Measurements from ENCODE around the gene MAPK9. TPM values are rescaled to one million over a fixed set of nuclear protein-coding genes. Genes with fewer than 3 reads are reported as not detected.
A peak's percentile ranks its signal among the peaks of the same experiment; 100 is the strongest.

The MAPK9 gene
- total RNA-seq: 16.3 TPM

GRCh38 chr5:180291943-180292831 lies at the start of gene MAPK9:
TSS of gene MAPK9 (minus strand) at chr5:180292083. CDS start at chr5:180280561, 11,522 bp downstream.
- peak; percentile 79 for ATAC-seq

DNA sequence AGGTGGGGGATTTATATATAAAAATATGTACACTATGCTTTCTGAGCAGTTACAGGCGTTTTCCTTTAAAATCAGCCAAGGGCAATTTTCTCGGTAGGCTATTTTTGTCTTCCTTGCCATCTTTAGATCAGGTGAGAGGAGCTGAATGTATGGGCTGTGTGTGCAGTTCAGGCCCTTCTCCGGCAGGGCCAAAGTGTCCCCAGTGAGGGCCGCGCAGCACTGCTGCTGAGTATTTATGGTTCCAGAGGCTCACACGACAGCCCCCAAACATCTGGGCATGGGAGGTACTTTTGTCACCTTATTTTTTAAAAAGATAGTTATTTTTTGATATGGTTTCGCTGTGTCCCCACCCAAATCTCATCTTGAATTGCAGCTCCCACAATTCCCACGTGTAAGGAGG lies 49.7 kb upstream of the MAPK9 start:
- no peak for ATAC-seq

- ATAC-seq: no peak
Observed at GRCh38 chr5:180340856-180341255, 49.0 kb upstream of the MAPK9 start.

GRCh38 chr5:180339583-180340183 lies 47.8 kb upstream of the MAPK9 start:
- ATAC-seq: no peak

DNA sequence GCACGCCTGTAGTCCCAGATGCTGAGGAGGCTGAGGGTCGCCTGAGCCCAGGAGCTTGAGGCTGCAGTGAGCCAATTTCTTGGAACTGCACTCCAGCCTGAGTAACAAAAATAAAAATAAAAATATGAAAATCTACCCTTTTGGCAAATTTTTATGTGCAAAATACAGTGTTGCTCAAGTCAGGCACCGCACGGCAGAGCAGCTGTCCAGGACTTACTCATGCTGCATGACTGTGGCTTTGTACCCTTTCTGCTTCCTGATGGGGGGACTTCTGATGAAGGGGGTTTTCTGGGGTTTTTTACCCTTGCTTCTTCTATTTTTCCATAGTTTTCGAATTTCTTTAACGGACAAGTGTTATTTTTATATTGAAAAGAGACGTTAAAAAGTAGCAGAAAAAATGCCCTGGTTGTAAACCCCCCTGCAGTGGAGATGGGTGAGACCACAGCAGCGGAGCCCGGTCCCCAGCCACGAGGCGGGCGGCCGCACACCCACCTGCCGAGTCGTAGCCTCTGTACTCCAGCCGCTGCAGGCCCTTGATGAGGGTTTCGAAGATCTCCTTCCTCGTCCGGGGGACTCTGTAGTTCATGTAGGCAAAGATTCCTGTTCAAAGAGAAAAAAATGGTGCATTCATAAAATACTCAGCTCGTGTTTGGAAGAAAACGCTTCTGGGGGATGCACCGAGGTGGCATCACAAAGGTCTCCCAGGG lies 46.3 kb upstream of the MAPK9 start:
- ATAC-seq: no peak

- no peak for ATAC-seq
Observed at GRCh38 chr5:180336234-180337020, 44.5 kb upstream of the MAPK9 start.

GRCh38 chr5:180335614-180336233 lies 43.8 kb upstream of the MAPK9 start:
- no peak for ATAC-seq

- ATAC-seq: no peak
Observed at GRCh38 chr5:180334751-180335613, 43.1 kb upstream of the MAPK9 start.

DNA sequence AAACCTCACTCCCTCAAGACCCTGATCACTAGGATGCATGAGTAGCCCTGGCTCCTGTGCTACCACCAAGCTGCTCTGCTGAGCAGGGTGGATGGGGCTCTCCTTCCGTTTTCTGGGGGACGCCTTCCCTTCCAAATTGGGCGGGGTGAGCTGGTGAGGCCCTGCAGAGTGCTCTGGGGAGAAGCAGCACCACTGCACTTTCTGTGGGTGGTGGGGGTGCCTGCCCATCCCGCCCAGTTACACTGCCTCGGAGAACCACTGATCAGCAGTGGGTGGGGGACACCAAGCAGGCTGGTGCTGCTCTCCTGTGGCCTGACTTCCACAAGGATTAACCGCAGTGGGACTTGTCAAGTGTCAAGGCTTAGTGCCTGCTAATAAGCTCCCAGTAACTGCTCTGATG lies 42.3 kb upstream of the MAPK9 start:
- ATAC-seq: no peak

DNA sequence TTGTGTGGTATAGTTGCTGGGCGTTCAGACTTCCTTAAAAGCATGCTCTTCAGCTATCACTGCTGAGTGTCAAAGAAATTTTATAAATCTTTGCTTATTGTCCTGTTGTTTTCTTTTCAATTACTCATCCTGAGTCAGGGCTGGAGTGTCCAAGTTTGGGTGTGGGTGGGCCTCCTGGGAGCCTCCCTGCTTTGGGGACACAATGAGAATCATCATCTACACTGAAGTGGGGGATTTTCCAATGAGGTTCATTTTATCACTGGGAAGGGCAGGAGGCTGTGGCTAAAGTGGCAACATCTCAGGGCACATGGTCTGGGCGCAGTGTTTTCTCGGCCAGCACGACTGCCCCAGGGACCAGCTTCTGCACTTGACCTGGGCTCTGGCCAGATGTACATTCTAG lies 41.8 kb upstream of the MAPK9 start:
- peak; percentile 67 for ATAC-seq

DNA sequence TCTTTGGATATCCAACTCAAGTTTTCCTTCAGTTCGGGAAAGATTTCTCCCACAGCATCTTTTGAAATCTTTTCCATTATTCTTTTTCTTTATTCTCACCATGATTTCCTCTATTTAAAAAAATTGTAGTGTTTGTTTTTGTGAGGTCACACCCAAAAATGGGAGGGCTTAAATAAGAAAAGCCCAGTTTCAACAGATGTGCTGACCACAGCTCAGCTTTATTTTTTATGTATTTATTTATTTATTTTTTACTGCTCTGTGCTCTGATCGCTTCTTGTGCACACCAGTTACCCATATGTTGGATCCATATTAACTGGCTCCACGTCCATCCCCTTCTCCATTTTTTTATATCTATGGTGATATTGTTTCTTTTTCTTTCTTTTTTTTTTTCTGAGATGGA lies 41.0 kb upstream of the MAPK9 start:
- no peak for ATAC-seq

GRCh38 chr5:180332051-180332517 lies 40.2 kb upstream of the MAPK9 start:
- ATAC-seq: no peak

DNA sequence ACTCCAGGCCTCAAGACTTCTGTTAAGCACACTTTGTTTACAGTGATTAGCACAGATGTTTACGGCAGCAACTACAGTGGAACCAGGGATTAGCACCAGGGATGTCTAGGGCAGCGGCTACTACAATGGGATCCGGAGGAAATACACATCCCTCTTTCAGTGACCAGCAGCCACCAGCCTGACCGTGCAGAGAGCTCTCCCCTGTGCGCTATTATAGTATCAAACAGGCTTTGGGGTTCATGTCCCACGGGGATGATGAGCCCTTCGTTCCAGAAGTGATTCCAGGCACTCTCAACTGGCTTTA lies 39.7 kb upstream of the MAPK9 start:
- ATAC-seq: no peak

GRCh38 chr5:180330810-180331646 lies 39.1 kb upstream of the MAPK9 start:
- ATAC-seq: peak; percentile 77

DNA sequence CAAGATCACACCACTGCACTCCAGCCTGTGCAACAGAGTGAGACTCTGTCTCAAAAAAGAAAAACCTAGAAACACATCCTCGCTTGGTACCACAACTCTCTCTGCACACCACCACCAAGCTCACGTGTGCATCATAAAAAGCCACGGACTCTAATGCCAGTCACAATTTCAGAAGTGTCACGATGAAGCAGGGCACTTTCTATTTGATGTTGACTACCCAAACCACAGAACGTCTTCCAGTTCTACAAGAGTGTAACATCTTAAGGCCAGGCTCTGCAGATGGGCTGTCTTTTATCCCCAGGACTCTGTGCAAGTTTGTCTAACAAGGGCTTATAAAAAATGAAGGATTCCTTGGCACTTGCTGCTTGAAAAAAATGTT lies 38.4 kb upstream of the MAPK9 start:
- no peak for ATAC-seq

GRCh38 chr5:180329606-180330269 lies 37.9 kb upstream of the MAPK9 start:
- ATAC-seq: no peak

DNA sequence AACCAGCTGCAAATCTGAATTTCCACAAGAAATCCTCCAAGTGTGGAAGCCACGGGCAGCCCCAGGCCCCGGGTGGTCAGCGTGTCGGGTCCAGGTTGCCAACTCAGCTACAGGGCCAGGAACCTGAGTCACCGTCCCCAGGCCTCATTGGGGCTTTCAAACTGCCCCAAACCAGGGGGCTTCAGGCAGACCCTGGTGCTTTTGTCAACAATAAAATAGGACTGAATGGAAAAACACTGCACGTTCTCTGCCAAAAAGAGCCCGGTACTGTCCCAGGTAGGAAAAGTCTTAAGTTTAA lies 37.2 kb upstream of the MAPK9 start:
- ATAC-seq: no peak

DNA sequence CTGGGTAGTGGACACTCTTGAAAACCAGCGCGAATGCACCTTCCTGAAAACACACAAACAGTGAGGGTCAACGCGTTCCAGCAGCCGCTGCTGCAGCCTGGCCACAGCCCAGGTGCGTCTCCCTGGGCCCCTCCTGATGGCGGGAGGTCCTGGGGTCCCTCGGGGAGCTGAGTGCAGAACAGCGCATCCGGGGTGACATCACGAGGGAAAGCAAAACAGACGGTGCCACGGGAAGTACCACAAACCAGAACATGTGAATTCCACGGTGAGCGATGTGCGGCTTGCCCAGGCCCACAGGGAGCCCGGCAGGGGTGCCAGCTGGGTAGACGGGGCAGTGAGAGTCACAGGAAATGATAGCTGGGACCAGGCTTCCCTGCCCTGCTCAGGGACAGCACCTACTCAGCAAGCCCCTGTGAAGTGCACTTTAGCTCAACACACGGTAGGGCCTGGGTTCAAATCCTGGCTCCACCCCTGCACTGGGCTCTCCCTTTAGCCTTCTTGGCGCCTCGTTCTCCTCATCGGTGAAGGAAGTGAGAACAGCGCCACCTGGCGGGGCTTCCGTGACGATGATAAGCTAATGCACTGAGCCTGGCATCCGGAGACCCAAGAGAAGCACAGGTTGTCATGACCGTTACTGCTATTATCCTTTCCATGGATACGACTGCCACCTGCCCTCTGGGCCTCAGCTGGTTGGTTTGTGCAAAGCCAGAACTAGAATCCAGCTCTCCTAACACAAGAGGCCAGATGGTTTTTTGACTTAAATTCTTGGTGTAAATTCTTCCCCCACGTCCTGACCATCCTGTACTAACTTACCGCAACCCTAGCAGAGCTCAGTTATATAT lies 36.6 kb upstream of the MAPK9 start:
- peak; percentile 67 for ATAC-seq

DNA sequence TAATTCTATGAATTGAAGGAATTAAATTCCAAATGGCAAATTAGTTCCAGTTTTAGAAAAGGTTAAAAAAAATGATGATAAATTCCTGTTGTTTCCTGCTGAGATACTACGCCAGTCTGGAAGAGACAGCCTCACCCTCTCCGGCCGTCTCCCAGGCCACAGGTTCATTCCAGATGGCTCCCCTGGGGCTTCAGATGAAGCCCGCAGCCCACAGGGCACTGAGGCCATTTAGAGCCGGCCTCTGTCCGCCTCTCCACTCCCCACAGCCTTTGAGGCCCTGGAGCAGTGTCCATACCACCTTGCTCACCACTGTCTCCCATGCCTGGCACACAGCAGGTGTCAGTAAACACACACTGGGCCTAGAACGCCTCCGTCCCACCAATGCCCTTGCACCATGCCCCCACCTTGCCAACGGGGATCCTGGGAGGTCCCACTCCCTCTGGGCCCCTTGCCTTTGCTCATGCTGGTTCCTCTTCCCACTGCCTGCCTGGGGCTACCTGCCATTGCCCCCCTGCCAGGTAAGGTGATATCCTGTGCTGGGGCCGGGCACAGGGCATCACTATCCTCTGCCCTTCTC lies 35.2 kb upstream of the MAPK9 start:
- no peak for ATAC-seq

All from esophagus mucosa (tissue), 1 donor.